Skin of body (tissue), 2 donors: ENCODE data around the gene NEK4. TPM values are rescaled to one million over a fixed set of nuclear protein-coding genes. Genes with fewer than 3 reads are reported as not detected.

ENCODE experiments used
- DNase-seq: peaks from one replicate; lab custom pipeline; 2025; lab: John Stamatoyannopoulos, UW
- total RNA-seq: library from RNA; depleted of rRNA; stranded (reverse); fragments of >200 nt; gene quantifications from one replicate; pipeline ENCODE4 v1.2.3, GENCODE V29; 2014

NEK4 gene
- 18.3 TPM for total RNA-seq

DNA sequence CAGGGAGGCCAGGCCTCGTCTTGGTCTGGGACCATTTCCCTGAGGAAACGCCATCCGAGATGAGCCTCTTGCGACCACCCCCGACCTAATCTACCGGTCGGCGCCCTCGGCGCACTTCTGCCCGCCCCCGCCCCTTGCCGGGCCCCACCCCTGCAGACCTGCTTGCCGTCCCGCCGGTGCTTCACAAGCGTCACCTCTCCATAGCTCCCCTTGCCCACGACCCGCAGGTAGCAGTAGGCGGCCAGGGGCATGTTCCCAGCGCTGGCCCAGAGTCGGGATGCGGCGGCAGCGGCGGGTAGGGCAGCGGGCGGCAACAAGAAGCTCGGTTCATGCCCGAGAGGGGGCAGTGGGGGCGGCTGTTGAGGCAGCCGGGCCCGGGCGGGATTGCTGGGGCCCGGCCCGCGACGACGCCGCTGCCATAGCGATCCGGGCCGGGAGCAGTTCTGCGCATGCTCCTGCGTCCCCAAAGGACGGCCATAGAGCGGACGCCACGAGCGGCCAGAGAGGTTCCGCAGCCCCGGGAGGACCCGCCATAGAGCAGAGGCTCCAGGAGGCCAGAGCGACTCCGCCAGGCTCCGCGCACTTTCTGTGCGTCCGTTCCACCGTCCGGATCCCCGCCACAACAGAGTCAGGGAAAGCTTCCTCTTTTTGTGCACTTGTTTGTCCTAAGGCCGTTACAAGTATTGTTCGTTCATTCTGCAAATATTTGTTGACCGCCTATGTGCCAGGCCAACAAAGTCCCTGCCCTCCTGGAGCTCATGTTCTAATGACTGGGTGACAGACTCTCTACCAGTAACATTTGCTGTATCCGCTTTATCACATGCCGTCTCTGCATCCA, at the start of gene NEK4:
TSS of gene NEK4 (minus strand) at position 445 of the 838 bp plus-strand sequence. CDS start at position 251, 194 bp downstream.
- peak; percentile 69 for DNase-seq

GRCh38 chr3:52819936-52820335, 49.2 kb upstream of the NEK4 start:
- no peak for DNase-seq

- DNase-seq, result no peak
Measured at GRCh38 chr3:52817860-52818259, 47.1 kb upstream of the NEK4 start.

DNA sequence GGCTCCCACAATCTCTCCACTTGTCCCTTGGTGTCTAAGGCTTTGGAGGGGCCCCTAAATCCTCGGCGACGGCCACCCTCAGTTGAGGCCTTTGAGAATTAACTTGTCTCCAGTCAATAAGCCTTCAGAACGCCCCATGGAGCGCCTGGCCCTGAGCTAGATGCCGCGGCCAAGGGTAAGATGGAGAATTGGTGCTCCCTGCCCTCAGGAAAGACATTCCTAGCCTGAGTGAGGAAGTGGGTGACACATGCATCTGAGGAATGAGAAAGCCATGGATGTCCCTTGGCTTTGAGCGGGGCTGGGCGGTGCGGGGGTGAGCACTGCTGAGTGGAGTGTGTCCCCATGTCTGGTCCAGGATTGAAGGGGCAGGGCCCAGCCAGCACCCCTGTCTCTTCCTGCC, 46.5 kb upstream of the NEK4 start:
- DNase-seq, result no peak

DNA sequence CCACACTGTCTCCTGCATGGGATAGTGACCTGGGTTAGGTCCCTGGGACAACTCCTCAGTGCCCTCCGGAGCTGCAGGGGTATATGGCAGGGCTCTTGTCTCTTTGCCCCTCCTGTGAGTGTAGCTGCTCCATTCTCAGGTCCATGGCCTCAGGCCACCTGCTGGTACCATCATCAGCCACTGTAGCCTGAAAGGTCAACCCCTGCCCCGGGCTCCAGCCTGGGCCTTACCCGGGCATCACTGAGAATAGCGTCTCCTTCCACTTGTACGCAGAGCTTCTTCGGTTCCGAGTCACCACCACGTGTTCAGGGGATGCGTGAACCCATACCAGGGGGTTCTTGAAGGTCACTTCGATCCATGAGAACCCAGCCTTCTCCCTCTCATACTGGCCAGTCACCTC, 45.9 kb upstream of the NEK4 start:
- DNase-seq, result no peak

DNA sequence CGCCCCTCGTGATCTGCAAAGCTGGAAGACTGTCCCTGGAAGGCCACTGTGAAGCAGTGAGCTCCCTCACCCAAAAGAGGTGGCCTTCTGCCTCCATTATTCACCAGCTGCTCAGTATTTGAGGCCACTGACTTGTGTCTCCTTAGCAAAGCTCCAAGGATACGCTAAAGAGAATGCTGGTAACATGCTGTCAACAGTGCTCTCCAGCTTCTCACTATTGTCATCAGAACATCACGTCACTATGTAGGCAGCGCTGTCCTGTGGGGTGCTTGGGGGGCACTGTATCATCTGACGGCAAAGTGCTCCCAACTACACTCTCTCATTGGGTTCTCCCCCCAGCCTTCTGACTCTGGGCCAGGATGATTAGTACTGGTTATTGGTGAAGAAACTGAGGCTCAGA, 45.5 kb upstream of the NEK4 start:
- no peak for DNase-seq

DNA sequence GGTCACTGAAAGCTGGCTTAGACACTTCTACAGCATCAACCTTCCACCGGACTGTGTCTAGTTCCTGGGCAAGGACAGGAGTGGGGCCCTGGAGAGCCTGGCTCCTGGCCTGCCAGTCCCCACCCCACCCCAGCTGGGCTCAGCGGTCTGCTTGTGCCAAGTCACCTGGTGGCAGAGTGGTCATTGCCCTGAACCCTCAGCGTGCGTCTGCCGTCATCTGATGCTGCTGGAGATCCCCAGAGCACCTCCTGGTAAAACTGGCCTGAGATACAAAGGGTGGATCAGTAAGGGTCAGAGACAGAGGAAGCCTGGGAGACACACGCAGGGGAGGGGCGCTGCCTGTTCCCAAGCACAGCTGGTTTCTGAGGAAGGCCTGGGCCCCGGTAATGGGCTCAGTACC, 43.1 kb upstream of the NEK4 start:
- no peak for DNase-seq

DNA sequence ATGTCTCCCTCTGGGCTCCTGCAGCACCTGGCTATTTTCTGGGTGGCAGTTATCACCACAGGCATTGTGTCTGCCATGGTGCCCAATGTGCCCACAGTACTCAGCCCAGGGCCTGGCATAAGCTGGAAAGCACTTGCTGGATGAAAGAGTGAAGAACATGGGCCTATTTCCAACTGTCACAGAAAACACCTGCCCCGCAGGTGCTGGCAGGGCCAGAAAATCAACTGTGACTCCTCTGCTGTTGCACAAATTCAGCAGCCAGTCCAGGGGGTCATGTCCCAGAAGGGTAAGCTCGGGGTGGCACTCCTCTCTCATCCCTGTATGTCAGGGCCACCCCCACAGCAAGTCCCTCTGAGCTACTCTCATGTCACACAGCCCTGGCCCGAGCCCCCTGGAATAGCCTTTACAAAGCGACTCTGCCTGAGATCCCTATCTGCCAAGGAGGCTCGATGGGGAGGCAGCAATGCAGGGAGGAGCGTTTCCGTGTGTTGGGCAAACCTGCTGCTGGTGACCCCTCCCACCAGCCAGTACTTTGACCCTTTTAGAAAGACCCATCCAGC, 40.8 kb upstream of the NEK4 start:
- DNase-seq, result no peak

- no peak for DNase-seq
Measured at GRCh38 chr3:52810923-52811322, 40.2 kb upstream of the NEK4 start.

DNA sequence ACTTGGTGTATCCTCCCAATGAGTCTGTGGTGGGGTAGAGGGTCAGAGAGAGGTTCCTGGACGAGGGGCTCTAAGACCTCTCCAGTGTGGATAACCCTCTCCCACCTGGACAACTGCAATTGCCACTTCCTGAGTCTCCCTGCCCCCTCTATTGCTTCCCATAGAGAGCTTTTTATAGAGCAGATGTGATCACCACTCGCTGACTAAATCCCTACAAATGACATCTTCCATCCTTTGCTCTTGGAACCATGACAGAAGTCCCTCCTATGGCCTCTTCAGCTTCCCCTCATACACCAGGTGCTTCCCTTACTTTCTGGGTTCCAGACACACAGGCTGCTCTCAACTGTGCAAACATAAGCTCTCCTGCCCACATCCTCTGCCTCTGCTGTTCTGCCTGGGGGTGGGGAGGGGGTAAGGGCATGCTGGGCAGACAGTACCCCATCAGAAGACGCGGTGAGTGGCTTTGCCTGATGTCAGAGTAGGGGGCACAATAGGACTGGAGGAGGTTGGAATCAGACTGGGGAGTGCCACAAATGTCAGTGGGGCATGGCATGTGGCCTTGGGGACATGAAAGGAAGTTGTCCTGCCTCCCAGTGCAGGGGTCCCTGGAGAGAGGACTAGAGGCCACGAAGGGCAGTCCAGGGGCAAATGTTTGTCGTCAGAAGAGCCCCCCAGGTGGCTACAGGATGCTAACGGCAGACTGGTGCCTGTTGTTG, 39.1 kb upstream of the NEK4 start:
- DNase-seq, result no peak

- DNase-seq, result no peak
Measured at GRCh38 chr3:52809149-52809548, 38.4 kb upstream of the NEK4 start.

DNA sequence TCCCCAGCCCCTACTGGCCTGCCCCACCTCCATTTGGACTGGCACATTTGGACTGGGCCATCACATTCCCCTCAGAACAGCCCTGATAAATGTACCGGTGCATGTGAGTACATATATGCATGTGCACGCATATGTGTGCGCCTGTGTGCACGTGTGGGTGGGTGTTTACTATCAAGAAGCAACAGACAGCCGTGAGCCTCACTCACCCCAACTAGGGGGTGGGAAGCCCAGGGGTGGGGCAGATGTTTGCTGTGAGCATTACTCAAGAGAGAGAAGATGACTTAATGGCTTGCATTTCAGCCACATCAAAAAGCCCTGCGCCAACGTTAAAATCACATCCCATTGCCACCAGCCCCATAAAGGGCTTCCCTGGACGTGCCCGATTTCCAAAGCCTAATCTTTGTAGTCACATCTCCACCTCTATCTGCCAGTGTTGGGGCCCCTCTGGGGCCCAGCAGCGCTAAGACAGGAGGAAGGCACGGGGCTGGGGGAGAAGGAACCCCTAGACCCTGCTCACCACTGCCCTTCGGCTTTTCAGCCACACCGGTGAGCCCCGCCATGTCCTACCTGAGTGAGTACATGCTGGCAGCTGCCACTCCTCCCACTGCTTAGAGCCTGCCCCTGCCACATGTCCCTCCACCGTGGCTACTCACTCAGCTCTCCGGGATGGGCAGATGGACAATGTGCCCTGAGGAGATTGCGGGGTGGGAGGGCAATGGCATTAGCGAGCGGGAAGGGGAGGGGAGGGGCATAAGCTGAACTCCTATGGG, 34.7 kb upstream of the NEK4 start:
- no peak for DNase-seq

DNA sequence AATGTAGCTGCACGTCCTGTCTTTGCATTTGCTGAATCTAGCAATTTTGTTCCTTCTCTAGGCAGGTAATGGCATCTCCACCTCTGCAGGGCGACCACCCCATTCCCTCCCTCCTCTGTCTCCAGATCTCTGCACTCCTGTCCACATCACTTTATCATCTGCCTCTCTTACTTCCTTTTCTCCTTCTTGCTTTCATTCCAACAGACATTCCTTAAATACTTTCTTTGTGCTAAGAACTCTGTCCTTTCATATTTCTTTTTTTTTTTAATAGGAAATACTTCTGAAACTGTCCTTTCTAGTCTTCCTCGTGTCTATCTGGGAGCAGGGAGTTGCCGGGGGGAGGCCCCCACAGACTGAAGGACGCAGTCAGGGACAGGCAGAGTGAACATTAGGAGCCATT, 31.1 kb upstream of the NEK4 start:
- no peak for DNase-seq

GRCh38 chr3:52800079-52800478, 29.3 kb upstream of the NEK4 start:
- no peak for DNase-seq

DNA sequence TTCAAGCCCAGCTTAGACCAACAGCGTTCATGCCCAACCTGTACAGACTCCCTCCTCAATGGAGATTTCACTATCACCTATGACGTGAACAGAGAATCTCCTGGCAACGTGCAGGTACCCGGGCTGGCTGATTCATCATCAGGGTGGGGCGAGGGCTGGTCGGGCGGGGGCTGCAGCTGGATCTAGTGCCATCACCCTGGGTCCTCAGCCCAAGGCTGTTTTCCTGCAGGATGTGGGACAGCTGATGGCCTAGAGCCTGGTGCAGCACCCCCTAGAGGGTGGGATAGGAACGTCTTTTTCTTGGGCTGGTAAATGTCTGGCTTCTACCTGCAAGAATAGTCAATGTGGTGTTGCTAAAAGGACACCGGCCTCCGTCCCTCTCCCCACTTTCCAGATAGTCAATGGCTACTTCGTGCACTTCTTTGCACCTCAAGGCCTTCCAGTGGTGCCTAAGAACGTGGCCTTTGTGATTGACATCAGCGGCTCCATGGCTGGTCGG, 28.3 kb upstream of the NEK4 start:
- no peak for DNase-seq

- DNase-seq, result no peak
Measured at GRCh38 chr3:52798376-52798977, 27.7 kb upstream of the NEK4 start.

DNA sequence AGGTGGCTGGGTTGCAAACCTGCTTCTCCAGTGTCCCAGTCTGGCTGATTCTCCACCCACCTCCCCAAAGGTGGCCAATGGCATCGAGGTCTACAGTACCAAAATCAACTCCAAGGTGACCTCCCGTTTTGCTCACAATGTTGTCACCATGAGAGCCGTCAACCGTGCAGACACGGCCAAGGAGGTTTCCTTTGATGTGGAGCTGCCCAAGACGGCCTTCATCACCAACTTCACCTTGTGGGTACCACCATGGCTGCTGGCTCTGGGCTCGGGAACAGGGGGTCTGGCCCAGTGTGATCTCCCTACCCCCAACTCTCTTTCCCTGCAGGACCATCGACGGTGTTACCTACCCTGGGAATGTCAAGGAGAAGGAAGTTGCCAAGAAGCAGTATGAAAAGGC, 25.7 kb upstream of the NEK4 start:
- no peak for DNase-seq

DNA sequence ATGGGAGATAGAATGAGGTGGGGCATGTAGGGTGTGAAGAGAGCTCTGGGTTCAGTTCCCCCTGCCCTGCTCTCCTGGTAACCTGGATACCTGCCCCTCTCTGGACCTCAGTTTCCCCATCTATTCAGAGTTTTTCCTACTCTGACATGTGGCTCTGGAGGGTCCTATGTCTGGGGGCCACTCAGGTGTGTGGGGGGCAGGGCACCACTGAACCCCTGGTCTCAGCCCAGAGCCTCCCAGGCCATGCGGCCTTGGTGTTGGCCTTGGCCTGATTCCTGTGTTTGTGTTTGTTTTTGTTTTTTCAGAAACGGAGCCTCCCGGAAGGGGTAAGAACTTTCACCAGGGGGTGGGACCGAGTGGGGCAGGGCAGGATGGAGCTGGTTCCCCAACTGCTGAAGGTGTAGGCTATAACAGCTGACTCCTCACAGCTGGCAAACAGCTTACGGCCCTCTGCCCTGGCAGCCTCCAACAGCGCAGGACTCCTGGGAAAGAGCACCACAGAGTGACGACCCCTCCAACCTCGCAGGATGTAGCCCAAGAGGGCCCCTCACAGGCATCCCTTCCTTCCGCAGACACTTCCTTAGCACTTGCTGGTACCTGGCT, 24.7 kb upstream of the NEK4 start:
- DNase-seq, result no peak

GRCh38 chr3:52794612-52795099, 23.9 kb upstream of the NEK4 start, which contains the start of gene ITIH3:
Gene ITIH3 (plus strand): TSS chr3:52794796. CDS start chr3:52794804, 8 bp downstream.
- no peak for DNase-seq
